ENCODE measurements around the gene MRPL11. TPM values are rescaled to one million over a fixed set of nuclear protein-coding genes. Genes with fewer than 3 reads are reported as not detected.

MRPL11 gene
- total and polyA plus RNA-seq, 2 experiments from 2014 or later = 139 to 237 TPM

DNA sequence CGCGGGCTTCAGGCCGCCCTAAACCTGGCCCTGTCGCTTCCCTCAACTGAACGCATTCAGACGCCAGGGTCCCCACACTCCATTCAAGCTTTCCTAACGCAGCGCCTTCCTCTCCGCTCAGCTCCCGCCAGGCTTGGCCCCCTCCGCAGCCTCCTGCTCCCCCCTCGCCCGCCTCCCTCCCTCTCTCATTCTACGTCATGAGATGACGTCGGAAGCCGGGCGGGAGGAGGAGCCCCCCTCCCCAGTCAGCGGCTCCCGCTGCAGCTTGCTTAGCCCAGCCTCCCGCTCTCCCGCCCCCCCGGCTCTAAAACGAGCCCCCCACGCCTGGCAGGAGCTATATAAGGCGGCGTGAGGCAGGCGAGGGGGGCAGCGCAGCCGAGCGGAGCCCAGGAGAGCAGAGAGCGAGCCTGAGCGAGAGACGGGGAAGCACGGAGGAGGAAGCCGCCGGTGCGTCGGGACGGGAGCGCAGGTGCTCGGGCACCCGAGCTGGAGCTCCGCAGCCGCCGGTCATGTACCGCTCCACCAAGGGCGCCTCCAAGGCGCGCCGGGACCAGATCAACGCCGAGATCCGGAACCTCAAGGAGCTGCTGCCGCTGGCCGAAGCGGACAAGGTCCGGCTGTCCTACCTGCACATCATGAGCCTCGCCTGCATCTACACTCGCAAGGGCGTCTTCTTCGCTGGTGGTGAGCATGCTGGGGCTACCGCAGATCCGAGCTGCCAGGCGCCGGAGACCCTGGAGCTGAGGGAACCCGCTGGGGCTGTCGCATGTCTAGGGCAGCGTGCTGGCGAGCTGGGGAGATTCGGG, 17.8 kb downstream of the MRPL11 start, which contains the start of gene NPAS4 (continued):
- TF ChIP-seq, protein P1, sequence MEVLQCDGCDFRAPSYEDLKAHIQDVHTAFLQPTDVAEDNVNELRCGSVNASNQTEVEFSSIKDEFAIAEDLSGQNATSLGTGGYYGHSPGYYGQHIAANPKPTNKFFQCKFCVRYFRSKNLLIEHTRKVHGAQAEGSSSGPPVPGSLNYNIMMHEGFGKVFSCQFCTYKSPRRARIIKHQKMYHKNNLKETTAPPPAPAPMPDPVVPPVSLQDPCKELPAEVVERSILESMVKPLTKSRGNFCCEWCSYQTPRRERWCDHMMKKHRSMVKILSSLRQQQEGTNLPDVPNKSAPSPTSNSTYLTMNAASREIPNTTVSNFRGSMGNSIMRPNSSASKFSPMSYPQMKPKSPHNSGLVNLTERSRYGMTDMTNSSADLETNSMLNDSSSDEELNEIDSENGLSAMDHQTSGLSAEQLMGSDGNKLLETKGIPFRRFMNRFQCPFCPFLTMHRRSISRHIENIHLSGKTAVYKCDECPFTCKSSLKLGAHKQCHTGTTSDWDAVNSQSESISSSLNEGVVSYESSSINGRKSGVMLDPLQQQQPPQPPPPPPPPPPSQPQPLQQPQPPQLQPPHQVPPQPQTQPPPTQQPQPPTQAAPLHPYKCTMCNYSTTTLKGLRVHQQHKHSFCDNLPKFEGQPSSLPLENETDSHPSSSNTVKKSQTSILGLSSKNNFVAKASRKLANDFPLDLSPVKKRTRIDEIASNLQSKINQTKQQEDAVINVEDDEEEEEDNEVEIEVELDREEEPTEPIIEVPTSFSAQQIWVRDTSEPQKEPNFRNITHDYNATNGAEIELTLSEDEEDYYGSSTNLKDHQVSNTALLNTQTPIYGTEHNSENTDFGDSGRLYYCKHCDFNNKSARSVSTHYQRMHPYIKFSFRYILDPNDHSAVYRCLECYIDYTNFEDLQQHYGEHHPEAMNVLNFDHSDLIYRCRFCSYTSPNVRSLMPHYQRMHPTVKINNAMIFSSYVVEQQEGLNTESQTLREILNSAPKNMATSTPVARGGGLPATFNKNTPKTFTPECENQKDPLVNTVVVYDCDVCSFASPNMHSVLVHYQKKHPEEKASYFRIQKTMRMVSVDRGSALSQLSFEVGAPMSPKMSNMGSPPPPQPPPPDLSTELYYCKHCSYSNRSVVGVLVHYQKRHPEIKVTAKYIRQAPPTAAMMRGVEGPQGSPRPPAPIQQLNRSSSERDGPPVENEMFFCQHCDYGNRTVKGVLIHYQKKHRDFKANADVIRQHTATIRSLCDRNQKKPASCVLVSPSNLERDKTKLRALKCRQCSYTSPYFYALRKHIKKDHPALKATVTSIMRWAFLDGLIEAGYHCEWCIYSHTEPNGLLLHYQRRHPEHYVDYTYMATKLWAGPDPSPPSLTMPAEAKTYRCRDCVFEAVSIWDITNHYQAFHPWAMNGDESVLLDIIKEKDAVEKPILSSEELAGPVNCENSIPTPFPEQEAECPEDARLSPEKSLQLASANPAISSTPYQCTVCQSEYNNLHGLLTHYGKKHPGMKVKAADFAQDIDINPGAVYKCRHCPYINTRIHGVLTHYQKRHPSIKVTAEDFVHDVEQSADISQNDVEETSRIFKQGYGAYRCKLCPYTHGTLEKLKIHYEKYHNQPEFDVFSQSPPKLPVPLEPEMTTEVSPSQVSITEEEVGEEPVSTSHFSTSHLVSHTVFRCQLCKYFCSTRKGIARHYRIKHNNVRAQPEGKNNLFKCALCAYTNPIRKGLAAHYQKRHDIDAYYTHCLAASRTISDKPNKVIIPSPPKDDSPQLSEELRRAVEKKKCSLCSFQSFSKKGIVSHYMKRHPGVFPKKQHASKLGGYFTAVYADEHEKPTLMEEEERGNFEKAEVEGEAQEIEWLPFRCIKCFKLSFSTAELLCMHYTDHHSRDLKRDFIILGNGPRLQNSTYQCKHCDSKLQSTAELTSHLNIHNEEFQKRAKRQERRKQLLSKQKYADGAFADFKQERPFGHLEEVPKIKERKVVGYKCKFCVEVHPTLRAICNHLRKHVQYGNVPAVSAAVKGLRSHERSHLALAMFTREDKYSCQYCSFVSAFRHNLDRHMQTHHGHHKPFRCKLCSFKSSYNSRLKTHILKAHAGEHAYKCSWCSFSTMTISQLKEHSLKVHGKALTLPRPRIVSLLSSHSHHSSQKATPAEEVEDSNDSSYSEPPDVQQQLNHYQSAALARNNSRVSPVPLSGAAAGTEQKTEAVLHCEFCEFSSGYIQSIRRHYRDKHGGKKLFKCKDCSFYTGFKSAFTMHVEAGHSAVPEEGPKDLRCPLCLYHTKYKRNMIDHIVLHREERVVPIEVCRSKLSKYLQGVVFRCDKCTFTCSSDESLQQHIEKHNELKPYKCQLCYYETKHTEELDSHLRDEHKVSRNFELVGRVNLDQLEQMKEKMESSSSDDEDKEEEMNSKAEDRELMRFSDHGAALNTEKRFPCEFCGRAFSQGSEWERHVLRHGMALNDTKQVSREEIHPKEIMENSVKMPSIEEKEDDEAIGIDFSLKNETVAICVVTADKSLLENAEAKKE (CRISPR knock-in tag; IDR thresholded peaks at IDR 0.05) = no peak
- TF ChIP-seq EZH2 (IDR thresholded peaks at IDR 0.05; ENCODE audit: low read depth, unreplicated experiment) = peak; percentile 29
- TF ChIP-seq ZNF114 (CRISPR knock-in tag; IDR thresholded peaks at IDR 0.05) = no peak
- TF ChIP-seq CREB1 (CRISPR knock-in tag; IDR thresholded peaks at IDR 0.05; ENCODE audit: low read depth) = peak; percentile 94

DNA sequence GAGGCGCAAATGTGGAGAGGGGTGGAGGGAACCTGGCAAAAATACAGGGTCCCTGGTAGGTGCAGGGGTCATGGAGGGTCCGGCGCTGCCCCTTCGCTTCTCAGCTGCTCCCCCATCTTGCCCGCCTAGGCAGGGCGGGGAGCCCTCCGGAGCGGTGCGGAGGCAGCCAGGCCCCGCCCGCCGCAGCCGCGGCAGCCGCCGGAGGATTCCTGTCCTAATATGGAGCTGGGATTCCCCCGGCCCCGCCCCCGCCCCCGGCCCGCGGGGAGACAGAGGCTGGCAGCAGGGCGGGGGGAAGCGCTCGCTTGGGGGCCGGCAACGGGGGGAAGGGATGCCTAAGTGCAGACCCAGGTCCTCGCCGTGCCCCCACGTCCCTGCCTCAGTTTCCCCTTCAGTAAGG, 18.8 kb downstream of the MRPL11 start:
- H3K4me2 ChIP-seq = peak overlapping the region; percentile 95
- H3K9me3 Mint-ChIP-seq = no peaks in the 10 kb centered on the region; the same call in 1 of the 3 replicates

More for the DNA sequence above, 18.8 kb downstream of the MRPL11 start:
- peaks cover 40% of the 10 kb centered on the region for H3K4me1 ChIP-seq (ENCODE audit: insufficient read depth)
- peak; percentile 81 for DNase-seq (ENCODE audit: low spot score)
- peaks cover 28% of the 10 kb centered on the region for H3K27me3 ChIP-seq (ENCODE audit: insufficient read depth)
- H3K27me3 Mint-ChIP-seq (ENCODE audit: insufficient read depth, low read depth, poor library complexity) = peaks cover 52% of the 10 kb centered on the region
- H2AFZ ChIP-seq = no peak overlapping the region
- H3K36me3 Mint-ChIP-seq (ENCODE audit: low read depth) = no peaks in the 10 kb centered on the region; the same call in 2 of the 3 replicates
- H3K4me1 Mint-ChIP-seq = peaks cover 42% of the 10 kb centered on the region
- no peak overlapping the region for H3K27ac ChIP-seq (ENCODE audit: low read depth)
- H3K36me3 ChIP-seq (ENCODE audit: insufficient read depth) = no peaks in the 10 kb centered on the region
- no peaks in the 10 kb centered on the region for H3K9me2 ChIP-seq (ENCODE audit: insufficient read depth)
- TF ChIP-seq EZH2phosphoT487 (IDR thresholded peaks at IDR 0.05; ENCODE audit: unreplicated experiment) (no peak), POLR2AphosphoS5 (IDR thresholded peaks at IDR 0.05; ENCODE audit: low read depth) (no peak)
- TF ChIP-seq, protein P2, sequence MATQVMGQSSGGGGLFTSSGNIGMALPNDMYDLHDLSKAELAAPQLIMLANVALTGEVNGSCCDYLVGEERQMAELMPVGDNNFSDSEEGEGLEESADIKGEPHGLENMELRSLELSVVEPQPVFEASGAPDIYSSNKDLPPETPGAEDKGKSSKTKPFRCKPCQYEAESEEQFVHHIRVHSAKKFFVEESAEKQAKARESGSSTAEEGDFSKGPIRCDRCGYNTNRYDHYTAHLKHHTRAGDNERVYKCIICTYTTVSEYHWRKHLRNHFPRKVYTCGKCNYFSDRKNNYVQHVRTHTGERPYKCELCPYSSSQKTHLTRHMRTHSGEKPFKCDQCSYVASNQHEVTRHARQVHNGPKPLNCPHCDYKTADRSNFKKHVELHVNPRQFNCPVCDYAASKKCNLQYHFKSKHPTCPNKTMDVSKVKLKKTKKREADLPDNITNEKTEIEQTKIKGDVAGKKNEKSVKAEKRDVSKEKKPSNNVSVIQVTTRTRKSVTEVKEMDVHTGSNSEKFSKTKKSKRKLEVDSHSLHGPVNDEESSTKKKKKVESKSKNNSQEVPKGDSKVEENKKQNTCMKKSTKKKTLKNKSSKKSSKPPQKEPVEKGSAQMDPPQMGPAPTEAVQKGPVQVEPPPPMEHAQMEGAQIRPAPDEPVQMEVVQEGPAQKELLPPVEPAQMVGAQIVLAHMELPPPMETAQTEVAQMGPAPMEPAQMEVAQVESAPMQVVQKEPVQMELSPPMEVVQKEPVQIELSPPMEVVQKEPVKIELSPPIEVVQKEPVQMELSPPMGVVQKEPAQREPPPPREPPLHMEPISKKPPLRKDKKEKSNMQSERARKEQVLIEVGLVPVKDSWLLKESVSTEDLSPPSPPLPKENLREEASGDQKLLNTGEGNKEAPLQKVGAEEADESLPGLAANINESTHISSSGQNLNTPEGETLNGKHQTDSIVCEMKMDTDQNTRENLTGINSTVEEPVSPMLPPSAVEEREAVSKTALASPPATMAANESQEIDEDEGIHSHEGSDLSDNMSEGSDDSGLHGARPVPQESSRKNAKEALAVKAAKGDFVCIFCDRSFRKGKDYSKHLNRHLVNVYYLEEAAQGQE (IDR thresholded peaks at IDR 0.05; ENCODE audit: unreplicated experiment) = peak; percentile 47
- peak overlapping the region; percentile 74 for H3K4me3 ChIP-seq
- H3K27ac Mint-ChIP-seq = no peak overlapping the region
- ATAC-seq = peak; percentile 67
- H4K20me1 ChIP-seq (replicated peaks; ENCODE audit: insufficient read depth) = peaks cover 6% of the 10 kb centered on the region
- no peaks in the 10 kb centered on the region for H3K79me2 ChIP-seq (replicated peaks; ENCODE audit: insufficient read depth)
- peak overlapping the region; percentile 74 for H3K4me3 Mint-ChIP-seq
- H3F3A ChIP-seq (replicated peaks; ENCODE audit: low read depth) = 0 out of 2 replicates have a peak, but pooled peaks cover 11% of the 10 kb centered on the region

Data from GM23338 (cell line).